Measurements from ENCODE around the gene PLCB1. TPM values are rescaled to one million over a fixed set of nuclear protein-coding genes. Genes with fewer than 3 reads are reported as not detected.

Gene PLCB1
- total and polyA plus RNA-seq, 10 of the 15 experiments (the other 5 are each of a cell fraction or from before 2014, with no cell fraction given) = 0.05 to 5.3 (median 0.17) TPM; not detected in 1

DNA sequence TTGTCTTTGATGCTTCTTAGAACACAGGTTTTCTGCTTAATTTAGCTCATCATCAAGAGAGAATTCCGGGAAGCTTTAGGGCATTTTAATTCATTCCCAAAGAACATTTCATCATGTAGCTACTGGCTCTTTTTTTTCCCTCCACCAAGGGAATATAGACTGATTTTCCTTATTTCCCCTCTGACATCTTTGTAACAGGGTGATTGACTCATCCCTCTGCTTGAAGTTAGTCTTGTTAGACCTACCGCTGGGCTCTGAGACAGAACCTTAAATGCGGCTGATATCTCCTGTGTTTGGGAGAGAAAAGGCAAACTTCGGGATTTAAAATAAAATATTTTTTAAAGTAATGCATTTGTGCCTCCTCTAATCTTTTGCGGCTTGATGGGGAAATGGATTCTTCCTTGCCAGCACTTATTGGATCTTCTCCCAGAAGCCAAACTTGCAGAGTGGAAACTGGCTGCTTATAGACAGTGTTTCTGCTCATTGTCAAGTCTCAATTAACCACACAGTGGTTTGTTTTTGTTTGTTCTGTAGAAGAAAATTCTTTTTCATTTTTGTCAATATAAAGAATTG, 664.1 kb downstream of the PLCB1 start:
- no peaks in the 10 kb centered on the region for H3K9me3 ChIP-seq (replicated peaks; ENCODE audit: control insufficient read depth, insufficient read depth, low read length)
- H3K27me3 ChIP-seq (replicated peaks in 1 of 2; ENCODE audit: control insufficient read depth in 2 of 2, insufficient read depth in 2 of 2, low read length in 1 of 2) = no peaks in the 10 kb centered on the region; a peak in 1 of 4 replicates
- no peak overlapping the region for H3K4me3 ChIP-seq
- H3K9ac ChIP-seq (ENCODE audit: control insufficient read depth, insufficient read depth, low read length) = no peak overlapping the region
- no peak overlapping the region for H3K27ac ChIP-seq (ENCODE audit: control insufficient read depth, insufficient read depth)
- no peak for ATAC-seq
- SMC1A ChIA-PET (ENCODE audit: uncharacterized antibody, unreplicated experiment) = no interaction called here
- in situ Hi-C loops (cut with MboI) = no loop called here
- H4K20me1 ChIP-seq (ENCODE audit: control insufficient read depth, insufficient read depth) = no peaks in the 10 kb centered on the region
- POLR2A ChIA-PET = no interaction called here
- TF ChIP-seq NR2C1 (IDR thresholded peaks at IDR 0.05) (no peak), RFX5 (IDR thresholded peaks at IDR 0.05; ENCODE audit: low read depth, low read length) (no peak), MXI1 (IDR thresholded peaks at IDR 0.05; ENCODE audit: low read depth, low read length) (no peak), PAX5 (IDR thresholded peaks at IDR 0.05; ENCODE audit: borderline replicate concordance, low read depth, low read length) (no peak), JUND (IDR thresholded peaks at IDR 0.05; ENCODE audit: low read depth, low read length) (no peak), NRF1 (conservative IDR thresholded peaks at IDR 0.05; ENCODE audit: low read depth, low read length) (no peak), LARP7 (IDR thresholded peaks at IDR 0.05) (no peak), DPF2 (IDR thresholded peaks at IDR 0.05) (no peak), PML (IDR thresholded peaks at IDR 0.05; ENCODE audit: low read length) (no peak), EZH2 (IDR thresholded peaks at IDR 0.05; ENCODE audit: borderline replicate concordance, control insufficient read depth, low read depth, low read length) (no peak)
- FAIRE-seq = no peak
- DNase-seq (ENCODE audit: low read depth, low spot score) = no peak
- no peak overlapping the region for H2AFZ ChIP-seq (ENCODE audit: control insufficient read depth, low read depth, low read length)
- WGBS (ENCODE audit: insufficient coverage, insufficient replicate concordance, low lambda C conversion rate, missing lambda C conversion rate) = 60% methylated on average over 5 of the region's 5 CpGs
- no peaks in the 10 kb centered on the region for H3K79me2 ChIP-seq (ENCODE audit: control insufficient read depth, insufficient read depth, low read length)
- H3K4me2 ChIP-seq (ENCODE audit: control insufficient read depth, insufficient read depth) = no peak overlapping the region
- H3K4me1 ChIP-seq (ENCODE audit: control insufficient read depth, insufficient read depth, low read length) = no peaks in the 10 kb centered on the region
- CTCF ChIA-PET = no interaction called here
- H3K36me3 ChIP-seq (ENCODE audit: control insufficient read depth in 2 of 2, insufficient read depth in 2 of 2, low read length in 1 of 2) = no peaks in the 10 kb centered on the region
- RAD21 ChIA-PET (ENCODE audit: unreplicated experiment) = no interaction called here
- intact Hi-C loops (cut with micrococcal nuclease; ENCODE audit: unreplicated experiment) = no loop called here
- BruUV-seq (replicated peaks) = no TSS peak

DNA sequence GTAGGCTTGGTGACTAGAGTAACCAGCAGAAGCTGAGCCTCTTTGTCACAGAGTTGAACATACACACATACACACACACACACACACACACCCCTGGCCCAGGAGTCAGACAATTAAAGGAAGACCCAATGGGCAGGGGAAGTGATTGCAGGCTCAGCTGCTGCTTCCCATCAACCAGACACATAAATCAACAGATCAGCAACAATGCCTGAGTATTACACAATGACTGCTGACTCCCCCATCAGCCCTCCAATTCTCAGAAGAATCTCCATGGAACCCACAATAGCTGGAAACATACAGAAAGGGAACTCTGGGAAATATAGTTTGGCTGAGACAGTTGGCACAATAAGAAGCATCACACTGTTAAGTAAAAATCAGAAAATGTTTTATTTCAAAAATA, 666.4 kb downstream of the PLCB1 start:
- SMC1A ChIA-PET (ENCODE audit: uncharacterized antibody, unreplicated experiment) = interaction anchor here (0.5 kb wide), 1 partner anchor 408 kb away, joined by 3 read pairs; no protein-coding TSS in a partner anchor
- no peak overlapping the region for H3K4me3 ChIP-seq
- H3K9me3 ChIP-seq (replicated peaks; ENCODE audit: control insufficient read depth, insufficient read depth, low read length) = no peaks in the 10 kb centered on the region
- intact Hi-C loops (cut with micrococcal nuclease; ENCODE audit: unreplicated experiment) (no loop called here), in situ Hi-C loops (cut with MboI) (no loop called here)
- DNase-seq (ENCODE audit: low read depth, low spot score) (no peak), FAIRE-seq (no peak), ATAC-seq (no peak)
- H3K4me1 ChIP-seq (ENCODE audit: control insufficient read depth, insufficient read depth, low read length) = no peaks in the 10 kb centered on the region
- no peak overlapping the region for H3K4me2 ChIP-seq (ENCODE audit: control insufficient read depth, insufficient read depth)
- RAD21 ChIA-PET (ENCODE audit: unreplicated experiment) = no interaction called here
- TF ChIP-seq, protein P1, sequence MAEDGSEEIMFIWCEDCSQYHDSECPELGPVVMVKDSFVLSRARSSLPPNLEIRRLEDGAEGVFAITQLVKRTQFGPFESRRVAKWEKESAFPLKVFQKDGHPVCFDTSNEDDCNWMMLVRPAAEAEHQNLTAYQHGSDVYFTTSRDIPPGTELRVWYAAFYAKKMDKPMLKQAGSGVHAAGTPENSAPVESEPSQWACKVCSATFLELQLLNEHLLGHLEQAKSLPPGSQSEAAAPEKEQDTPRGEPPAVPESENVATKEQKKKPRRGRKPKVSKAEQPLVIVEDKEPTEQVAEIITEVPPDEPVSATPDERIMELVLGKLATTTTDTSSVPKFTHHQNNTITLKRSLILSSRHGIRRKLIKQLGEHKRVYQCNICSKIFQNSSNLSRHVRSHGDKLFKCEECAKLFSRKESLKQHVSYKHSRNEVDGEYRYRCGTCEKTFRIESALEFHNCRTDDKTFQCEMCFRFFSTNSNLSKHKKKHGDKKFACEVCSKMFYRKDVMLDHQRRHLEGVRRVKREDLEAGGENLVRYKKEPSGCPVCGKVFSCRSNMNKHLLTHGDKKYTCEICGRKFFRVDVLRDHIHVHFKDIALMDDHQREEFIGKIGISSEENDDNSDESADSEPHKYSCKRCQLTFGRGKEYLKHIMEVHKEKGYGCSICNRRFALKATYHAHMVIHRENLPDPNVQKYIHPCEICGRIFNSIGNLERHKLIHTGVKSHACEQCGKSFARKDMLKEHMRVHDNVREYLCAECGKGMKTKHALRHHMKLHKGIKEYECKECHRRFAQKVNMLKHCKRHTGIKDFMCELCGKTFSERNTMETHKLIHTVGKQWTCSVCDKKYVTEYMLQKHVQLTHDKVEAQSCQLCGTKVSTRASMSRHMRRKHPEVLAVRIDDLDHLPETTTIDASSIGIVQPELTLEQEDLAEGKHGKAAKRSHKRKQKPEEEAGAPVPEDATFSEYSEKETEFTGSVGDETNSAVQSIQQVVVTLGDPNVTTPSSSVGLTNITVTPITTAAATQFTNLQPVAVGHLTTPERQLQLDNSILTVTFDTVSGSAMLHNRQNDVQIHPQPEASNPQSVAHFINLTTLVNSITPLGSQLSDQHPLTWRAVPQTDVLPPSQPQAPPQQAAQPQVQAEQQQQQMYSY (CRISPR knock-in tag; IDR thresholded peaks at IDR 0.05) = no peak
- TF ChIP-seq MYB (IDR thresholded peaks at IDR 0.05; ENCODE audit: borderline replicate concordance, low read depth, low read length) = no peak
- TF ChIP-seq, protein P2, sequence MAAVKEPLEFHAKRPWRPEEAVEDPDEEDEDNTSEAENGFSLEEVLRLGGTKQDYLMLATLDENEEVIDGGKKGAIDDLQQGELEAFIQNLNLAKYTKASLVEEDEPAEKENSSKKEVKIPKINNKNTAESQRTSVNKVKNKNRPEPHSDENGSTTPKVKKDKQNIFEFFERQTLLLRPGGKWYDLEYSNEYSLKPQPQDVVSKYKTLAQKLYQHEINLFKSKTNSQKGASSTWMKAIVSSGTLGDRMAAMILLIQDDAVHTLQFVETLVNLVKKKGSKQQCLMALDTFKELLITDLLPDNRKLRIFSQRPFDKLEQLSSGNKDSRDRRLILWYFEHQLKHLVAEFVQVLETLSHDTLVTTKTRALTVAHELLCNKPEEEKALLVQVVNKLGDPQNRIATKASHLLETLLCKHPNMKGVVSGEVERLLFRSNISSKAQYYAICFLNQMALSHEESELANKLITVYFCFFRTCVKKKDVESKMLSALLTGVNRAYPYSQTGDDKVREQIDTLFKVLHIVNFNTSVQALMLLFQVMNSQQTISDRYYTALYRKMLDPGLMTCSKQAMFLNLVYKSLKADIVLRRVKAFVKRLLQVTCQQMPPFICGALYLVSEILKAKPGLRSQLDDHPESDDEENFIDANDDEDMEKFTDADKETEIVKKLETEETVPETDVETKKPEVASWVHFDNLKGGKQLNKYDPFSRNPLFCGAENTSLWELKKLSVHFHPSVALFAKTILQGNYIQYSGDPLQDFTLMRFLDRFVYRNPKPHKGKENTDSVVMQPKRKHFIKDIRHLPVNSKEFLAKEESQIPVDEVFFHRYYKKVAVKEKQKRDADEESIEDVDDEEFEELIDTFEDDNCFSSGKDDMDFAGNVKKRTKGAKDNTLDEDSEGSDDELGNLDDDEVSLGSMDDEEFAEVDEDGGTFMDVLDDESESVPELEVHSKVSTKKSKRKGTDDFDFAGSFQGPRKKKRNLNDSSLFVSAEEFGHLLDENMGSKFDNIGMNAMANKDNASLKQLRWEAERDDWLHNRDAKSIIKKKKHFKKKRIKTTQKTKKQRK (IDR thresholded peaks at IDR 0.05; ENCODE audit: low read depth, low read length) = no peak
- BruUV-seq (replicated peaks) = no TSS peak
- H2AFZ ChIP-seq (ENCODE audit: control insufficient read depth, low read depth, low read length) = no peak overlapping the region
- CTCF ChIA-PET = no interaction called here
- H3K27me3 ChIP-seq (replicated peaks in 1 of 2; ENCODE audit: control insufficient read depth in 2 of 2, insufficient read depth in 2 of 2, low read length in 1 of 2) = no peaks in the 10 kb centered on the region
- H3K27ac ChIP-seq (ENCODE audit: control insufficient read depth, insufficient read depth) = no peak overlapping the region
- POLR2A ChIA-PET = no interaction called here
- no peaks in the 10 kb centered on the region for H4K20me1 ChIP-seq (ENCODE audit: control insufficient read depth, insufficient read depth)
- no peaks in the 10 kb centered on the region for H3K36me3 ChIP-seq (ENCODE audit: control insufficient read depth in 2 of 2, insufficient read depth in 2 of 2, low read length in 1 of 2)
- no peaks in the 10 kb centered on the region for H3K79me2 ChIP-seq (ENCODE audit: control insufficient read depth, insufficient read depth, low read length)
- no peak overlapping the region for H3K9ac ChIP-seq (ENCODE audit: control insufficient read depth, insufficient read depth, low read length)
